ENCODE data around the gene CAPN5. TPM values are rescaled to one million over a fixed set of nuclear protein-coding genes. Genes with fewer than 3 reads are reported as not detected.

CAPN5 gene
- total and polyA plus RNA-seq, 11 donors = 1.1 to 4.5 (median 2.1) TPM

DNA sequence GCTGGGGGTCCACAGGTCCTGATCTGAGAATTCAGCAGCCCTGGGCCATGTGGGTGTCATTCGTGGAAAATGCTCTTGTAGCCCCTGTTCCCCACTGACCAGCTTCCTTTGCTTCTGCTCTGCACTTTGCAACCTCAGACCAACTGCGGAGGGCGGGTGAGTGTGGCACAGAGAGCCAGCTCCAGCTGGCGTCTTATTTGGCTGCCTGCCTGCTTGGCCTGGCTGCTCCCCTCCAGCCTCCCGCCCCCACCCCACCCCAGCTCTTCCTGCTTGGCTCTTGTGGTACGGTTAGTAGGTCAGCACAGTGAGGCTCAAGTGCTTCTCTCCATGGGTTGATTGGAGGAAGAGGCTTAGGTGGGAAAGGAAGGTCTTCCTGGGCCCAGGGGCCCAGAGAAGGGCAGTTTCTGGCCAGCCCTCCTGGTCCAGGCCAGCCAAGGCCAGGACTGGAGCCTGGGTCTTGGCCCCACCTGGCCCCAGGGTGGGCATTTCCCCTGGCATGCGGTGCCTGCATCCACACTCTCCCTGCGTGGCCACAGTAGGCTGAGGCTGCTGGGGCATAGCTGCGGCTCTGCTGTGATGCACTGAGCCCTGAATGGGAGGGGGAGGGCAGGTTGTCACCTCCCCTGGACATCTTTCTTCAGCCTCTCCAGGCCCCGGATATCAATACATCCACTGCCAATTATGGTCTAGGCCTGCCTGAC lies 87.8 kb downstream of the CAPN5 start:
- Histone ChIP-seq H3K36me3 (no peaks in the 10 kb centered on the region), H3K4me1 (peaks cover 0 to 33% (median 17%) of the 10 kb centered on the region in 12 donors), H3K9me3 (no peaks in the 10 kb centered on the region), H3K4me3 (no peak overlapping the region), H3K27ac (no peak overlapping the region), H3K27me3 (no peaks in the 10 kb centered on the region)
- ATAC-seq (peak; percentile 71 to 89 (median 78)), DNase-seq (peak; percentile 57 to 83 (median 68))
- WGBS, 4 donors = 37 to 50% (median 42%) methylated on average over 7 to 10 of the region's 10 CpGs
- no peak for TF ChIP-seq POLR2A (IDR thresholded peaks at IDR 0.05)
- no peak for TF ChIP-seq CTCF (IDR thresholded peaks at IDR 0.05)
- intact Hi-C loops (cut with DNase I) = no loop called here

- Histone ChIP-seq H3K4me1 (peaks cover 0 to 33% (median 17%) of the 10 kb centered on the region in 12 donors), H3K9me3 (no peaks in the 10 kb centered on the region), H3K4me3 (no peak overlapping the region), H3K27me3 (no peaks in the 10 kb centered on the region), H3K27ac (no peak overlapping the region), H3K36me3 (no peaks in the 10 kb centered on the region)
- no peak for TF ChIP-seq CTCF (IDR thresholded peaks at IDR 0.05)
- no peak for TF ChIP-seq POLR2A (IDR thresholded peaks at IDR 0.05)
- ATAC-seq (no peak), DNase-seq (no peak)
- 73 to 96% (median 79%) methylated on average over 3 to 4 of the region's 4 CpGs for WGBS, 4 donors
- intact Hi-C loops (cut with DNase I) = no loop called here
Measured at GRCh38 chr11:77155082-77155475, 88.3 kb downstream of the CAPN5 start.

DNA sequence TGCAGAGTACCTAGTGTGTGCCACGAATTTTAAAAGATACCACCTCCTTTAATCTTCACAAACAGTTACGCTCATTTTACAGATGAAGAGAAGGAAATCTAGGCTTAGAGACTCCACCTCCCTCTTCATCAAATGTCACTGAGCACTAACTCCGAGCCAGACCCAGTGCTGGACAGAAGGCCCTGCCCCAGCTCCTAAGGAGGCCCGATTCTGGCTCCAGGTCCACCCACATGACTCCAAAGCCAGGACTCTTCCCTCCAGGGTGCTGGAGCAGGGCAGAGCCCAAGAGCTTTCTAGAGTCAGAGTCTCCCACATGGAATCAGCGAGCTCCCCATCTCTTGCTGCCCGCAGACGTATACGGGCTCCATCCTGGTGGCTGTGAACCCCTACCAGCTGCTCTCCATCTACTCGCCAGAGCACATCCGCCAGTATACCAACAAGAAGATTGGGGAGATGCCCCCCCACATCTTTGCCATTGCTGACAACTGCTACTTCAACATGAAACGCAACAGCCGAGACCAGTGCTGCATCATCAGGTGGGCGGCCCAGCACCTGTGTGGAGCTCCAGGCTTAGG lies 88.9 kb downstream of the CAPN5 start:
- Histone ChIP-seq H3K27me3 (no peaks in the 10 kb centered on the region), H3K4me1 (peaks cover 0 to 33% (median 17%) of the 10 kb centered on the region in 12 donors), H3K36me3 (no peaks in the 10 kb centered on the region), H3K27ac (no peak overlapping the region), H3K4me3 (no peak overlapping the region), H3K9me3 (no peaks in the 10 kb centered on the region)
- intact Hi-C loops (cut with DNase I) = no loop called here
- no peak for TF ChIP-seq CTCF (IDR thresholded peaks at IDR 0.05)
- TF ChIP-seq POLR2A (IDR thresholded peaks at IDR 0.05) = no peak
- 92 to 94% (median 92%) methylated on average over 13 of the region's 13 CpGs for WGBS, 4 donors
- DNase-seq (no peak), ATAC-seq (no peak)

- Histone ChIP-seq H3K4me1 (peaks cover 0 to 32% (median 17%) of the 10 kb centered on the region in 12 donors), H3K9me3 (no peaks in the 10 kb centered on the region), H3K27ac (no peak overlapping the region), H3K4me3 (no peak overlapping the region), H3K36me3 (no peaks in the 10 kb centered on the region), H3K27me3 (no peaks in the 10 kb centered on the region)
- intact Hi-C loops (cut with DNase I) = no loop called here
- 94 to 97% (median 95%) methylated on average over 24 to 26 of the region's 26 CpGs for WGBS, 4 donors
- TF ChIP-seq CTCF (IDR thresholded peaks at IDR 0.05) (no peak), POLR2A (IDR thresholded peaks at IDR 0.05) (no peak)
- ATAC-seq = no peak
- no peak for DNase-seq
Measured at GRCh38 chr11:77156396-77157195, 89.8 kb downstream of the CAPN5 start.
